ENCODE data around the gene HUS1B. TPM values are rescaled to one million over a fixed set of nuclear protein-coding genes. Genes with fewer than 3 reads are reported as not detected.

Gene HUS1B
- 1 to 10 TPM in 2 of 4 donors, under 1 TPM in 1, not detected in 1; 0.83 to 1.7 (median 1.2) TPM for total RNA-seq

GRCh38 chr6:656460-657252 is at the start of gene HUS1B:
TSS of gene HUS1B (minus strand) at chr6:657100. CDS start at chr6:656944, 156 bp downstream.
- no peak within 1 kb of the TSS for H3K4me3 ChIP-seq
- H3K9me3 ChIP-seq: peaks cover 0 to 10% (median 5%) of the 10 kb centered on the region in 4 donors
- H3K27ac ChIP-seq (replicated peaks in 1 of 4): no peak within 1 kb of the TSS
- no peak for DNase-seq (ENCODE audit: extremely low spot score)
- peaks cover 28 to 38% (median 36%) of the 10 kb centered on the region in 4 donors for H3K4me1 ChIP-seq
- intact Hi-C loops (cut with DNase I): no loop called here
- no peaks in the 10 kb centered on the region for H3K27me3 ChIP-seq
- 97% methylated on average over 43 of the region's 73 CpGs for WGBS
- peaks cover 7 to 13% (median 9%) of the 10 kb centered on the region in 4 donors for H3K36me3 ChIP-seq
- no peak for TF ChIP-seq POLR2AphosphoS5 (IDR thresholded peaks at IDR 0.05)
- TF ChIP-seq EP300 (IDR thresholded peaks at IDR 0.05): no peak
- TF ChIP-seq POLR2A (IDR thresholded peaks at IDR 0.05; ENCODE audit: low read depth): no peak
- TF ChIP-seq CTCF (IDR thresholded peaks at IDR 0.05): no peak

GRCh38 chr6:706146-706545 is 49.2 kb upstream of the HUS1B start:
- intact Hi-C loops (cut with DNase I): loop anchor here (10.0 kb wide), 1 partner anchor 111 kb away; no protein-coding TSS in a partner anchor
- no peaks in the 10 kb centered on the region for H3K36me3 ChIP-seq
- no peaks in the 10 kb centered on the region for H3K27me3 ChIP-seq
- H3K27ac ChIP-seq (replicated peaks in 1 of 4): no peak overlapping the region
- no peak for DNase-seq (ENCODE audit: extremely low spot score)
- 91% methylated on average over 6 of the region's 6 CpGs for WGBS
- no peak overlapping the region for H3K4me3 ChIP-seq
- no peak for TF ChIP-seq CTCF (IDR thresholded peaks at IDR 0.05)
- no peak for TF ChIP-seq EP300 (IDR thresholded peaks at IDR 0.05)
- no peak for TF ChIP-seq POLR2A (IDR thresholded peaks at IDR 0.05; ENCODE audit: low read depth)
- TF ChIP-seq POLR2AphosphoS5 (IDR thresholded peaks at IDR 0.05): no peak
- H3K9me3 ChIP-seq: no peaks in the 10 kb centered on the region
- peaks cover 4 to 9% (median 8%) of the 10 kb centered on the region in 4 donors for H3K4me1 ChIP-seq

- Histone ChIP-seq H3K9me3 (no peaks in the 10 kb centered on the region), H3K27ac (replicated peaks in 1 of 4) (no peak overlapping the region), H3K4me3 (no peak overlapping the region), H3K36me3 (no peaks in the 10 kb centered on the region), H3K27me3 (no peaks in the 10 kb centered on the region), H3K4me1 (peaks cover under 1 to 4% (median 2%) of the 10 kb centered on the region in 4 donors)
- WGBS: 64% methylated on average over 4 of the region's 4 CpGs
- TF ChIP-seq CTCF (IDR thresholded peaks at IDR 0.05) (no peak), EP300 (IDR thresholded peaks at IDR 0.05) (no peak), POLR2A (IDR thresholded peaks at IDR 0.05; ENCODE audit: low read depth) (no peak)
- intact Hi-C loops (cut with DNase I): loop anchor here (10.0 kb wide), 1 partner anchor 110 kb away; no protein-coding TSS in a partner anchor
- DNase-seq (ENCODE audit: extremely low spot score): no peak
Observed at GRCh38 chr6:705047-705446, 48.1 kb upstream of the HUS1B start.

GRCh38 chr6:704046-704445 is 47.1 kb upstream of the HUS1B start:
- no peak for DNase-seq (ENCODE audit: extremely low spot score)
- TF ChIP-seq POLR2A (IDR thresholded peaks at IDR 0.05; ENCODE audit: low read depth) (no peak), POLR2AphosphoS5 (IDR thresholded peaks at IDR 0.05) (no peak), CTCF (IDR thresholded peaks at IDR 0.05) (no peak), EP300 (IDR thresholded peaks at IDR 0.05) (no peak)
- Histone ChIP-seq H3K36me3 (no peaks in the 10 kb centered on the region), H3K4me1 (peaks cover 0 to 5% (median 0%) of the 10 kb centered on the region in 4 donors), H3K4me3 (no peak overlapping the region), H3K27me3 (no peaks in the 10 kb centered on the region), H3K9me3 (no peaks in the 10 kb centered on the region), H3K27ac (replicated peaks in 1 of 4) (no peak overlapping the region)
- WGBS: 92% methylated on average over 6 of the region's 6 CpGs
- intact Hi-C loops (cut with DNase I): loop anchor here (10.0 kb wide), 1 partner anchor 109 kb away; no protein-coding TSS in a partner anchor

Data from esophagus muscularis mucosa (tissue), 4 donors.